Measurements from ENCODE around the gene F8A1.

GRCh38 chrX:154914052-154914451 is 27.9 kb downstream of the F8A1 start:
- TF ChIP-seq CTCF (IDR thresholded peaks at IDR 0.05) (no peak), ZFX (IDR thresholded peaks at IDR 0.05; ENCODE audit: borderline replicate concordance) (no peak)
